Stomach (tissue), 4 donors: ENCODE data around the gene UBAP2.

Source experiments
- CTCF ChIP-seq, 7 experiments: fragments of 450-650 bp in 4 of 7; fragments of 200-600 bp in 3 of 7; sonication (generic) in 3 of 7; IDR thresholded peaks; one replicate each; pipeline ENCODE4 v1.5.1; 2016 to 2019; ENCODE audit warnings: antibody characterized with exemption in 7 of 7, control low read depth in 2 of 7, mild to moderate bottlenecking in 1 of 7
- POLR2AphosphoS5 ChIP-seq, 3 donors: sonication (generic); formaldehyde crosslinking; IDR thresholded peaks; one replicate each; pipeline ENCODE4 v1.6.1; 2016; ENCODE audit warnings: antibody characterized with exemption in 3 of 3

- no peak for TF ChIP-seq POLR2AphosphoS5 (IDR thresholded peaks at IDR 0.05)
- no peak for TF ChIP-seq CTCF (IDR thresholded peaks at IDR 0.05)
These were observed 162.7 kb downstream of the UBAP2 start for GRCh38 chr9:33885948-33886347.
